H9 (cell line): ENCODE measurements around the gene RND1. TPM values are rescaled to one million over a fixed set of nuclear protein-coding genes. Genes with fewer than 3 reads are reported as not detected.
"Not testable (repeated sequence)": the region's sequence is repeated elsewhere in the genome, so short reads cannot be mapped to it uniquely, and the experiment has no call there.

Source experiments
- DNase-seq: peaks from one replicate; pipeline ENCODE4 v3.0.0-alpha.2; 2017
- H2AFZ ChIP-seq: one replicate; pipeline ENCODE4 v1.6.1; 2013; ENCODE audit warnings: mild to moderate bottlenecking, low read length, control low read depth, moderate library complexity
- H2AK5ac ChIP-seq: 2 replicates; pipeline ENCODE4 v1.6.1; 2013; ENCODE audit warnings: low read length, control low read depth, mixed read lengths; ENCODE audit not compliant: insufficient read length
- H2BK120ac ChIP-seq: one replicate; pipeline ENCODE4 v1.6.1; 2013; ENCODE audit warnings: low read depth, mild to moderate bottlenecking, low read length, control low read depth, inconsistent platforms; ENCODE audit not compliant: poor library complexity, severe bottlenecking
- H2BK12ac ChIP-seq: 2 replicates; pipeline ENCODE4 v1.6.1; 2013; ENCODE audit warnings: low read length, control low read depth, mixed read lengths, low read depth; ENCODE audit not compliant: insufficient read length
- H2BK15ac ChIP-seq: 2 replicates; pipeline ENCODE4 v1.6.1; 2013; ENCODE audit warnings: low read depth, low read length, control low read depth
- H2BK20ac ChIP-seq: one replicate; pipeline ENCODE4 v1.6.1; 2013; ENCODE audit warnings: low read depth, mild to moderate bottlenecking, low read length, control low read depth, inconsistent platforms; ENCODE audit not compliant: poor library complexity, severe bottlenecking
- H2BK5ac ChIP-seq: 2 replicates; pipeline ENCODE4 v1.6.1; 2013; ENCODE audit warnings: low read length, control low read depth, mixed read lengths; ENCODE audit not compliant: insufficient read length
- H3K14ac ChIP-seq: 2 replicates; pipeline ENCODE4 v1.6.1; 2013; ENCODE audit warnings: low read length, control low read depth; ENCODE audit not compliant: insufficient read depth
- H3K18ac ChIP-seq: 2 replicates; pipeline ENCODE4 v1.6.1; 2013; ENCODE audit warnings: low read depth, mild to moderate bottlenecking, mixed read lengths, low read length, control low read depth; ENCODE audit not compliant: insufficient read length
- H3K23ac ChIP-seq: 2 replicates; pipeline ENCODE4 v1.6.1; 2013; ENCODE audit warnings: low read length, control low read depth, mixed read lengths, low read depth; ENCODE audit not compliant: insufficient read length
- H3K23me2 ChIP-seq: 2 replicates; pipeline ENCODE4 v1.6.1; 2013; ENCODE audit warnings: low read depth, mild to moderate bottlenecking, mixed read lengths, low read length, control low read depth; ENCODE audit not compliant: insufficient read length, poor library complexity, severe bottlenecking
- H3K27ac ChIP-seq: 2 replicates; pipeline ENCODE4 v1.5.1; 2013; ENCODE audit warnings: low read length, control low read depth, mixed read lengths, low read depth; ENCODE audit not compliant: insufficient read length
- H3K27me3 ChIP-seq: 2 replicates; pipeline ENCODE4 v1.6.1; 2013; ENCODE audit warnings: low read length, control low read depth, inconsistent platforms; ENCODE audit not compliant: insufficient read depth
- H3K4ac ChIP-seq: 2 replicates; pipeline ENCODE4 v1.6.1; 2013; ENCODE audit warnings: low read depth, mild to moderate bottlenecking, control low read depth, inconsistent platforms, low read length, moderate library complexity
- H3K4me1 ChIP-seq: 2 replicates; pipeline ENCODE4 v1.6.1; 2013; ENCODE audit warnings: low read length, control low read depth, inconsistent platforms; ENCODE audit not compliant: insufficient read depth
- H3K4me2 ChIP-seq: 2 replicates; pipeline ENCODE4 v1.6.1; 2013; ENCODE audit warnings: low read length, control low read depth, mixed read lengths; ENCODE audit not compliant: insufficient read length, insufficient read depth
- H3K56ac ChIP-seq: 2 replicates; pipeline ENCODE4 v1.6.1; 2013; ENCODE audit warnings: low read depth, mild to moderate bottlenecking, mixed read lengths, low read length, control low read depth; ENCODE audit not compliant: insufficient read length
- H3K79me1 ChIP-seq: 2 replicates; pipeline ENCODE4 v1.6.1; 2013; ENCODE audit warnings: low read depth, mild to moderate bottlenecking, moderate library complexity, low read length, control low read depth, inconsistent platforms; ENCODE audit not compliant: insufficient read depth, poor library complexity, severe bottlenecking
- H3K79me2 ChIP-seq: 2 replicates; pipeline ENCODE4 v1.6.1; 2013; ENCODE audit warnings: low read length, control low read depth, inconsistent platforms; ENCODE audit not compliant: insufficient read depth
- H3K9ac ChIP-seq: 2 replicates; pipeline ENCODE4 v1.6.1; 2013; ENCODE audit warnings: low read length, control low read depth, mixed read lengths; ENCODE audit not compliant: insufficient read length; ENCODE audit errors: extremely low read depth
- H3K9me3 ChIP-seq: one replicate; pipeline ENCODE4 v1.6.1; 2013; ENCODE audit warnings: low read depth, low read length, inconsistent platforms; ENCODE audit not compliant: control insufficient read depth
- H3T11ph ChIP-seq: one replicate; pipeline ENCODE4 v1.6.1; 2013; ENCODE audit warnings: mild to moderate bottlenecking, low read length, control low read depth, inconsistent platforms
- H4K20me1 ChIP-seq: one replicate; pipeline ENCODE4 v1.6.1; 2013; ENCODE audit not compliant: control insufficient read depth, insufficient read length, insufficient read depth
- H4K5ac ChIP-seq: 2 replicates; pipeline ENCODE4 v1.6.1; 2013; ENCODE audit warnings: low read depth, mild to moderate bottlenecking, mixed read lengths, low read length, control low read depth; ENCODE audit not compliant: insufficient read length
- H4K8ac ChIP-seq: replicated peaks from 2 replicates; pipeline ENCODE4 v1.6.1; 2013; ENCODE audit warnings: low read length, control low read depth, mixed read lengths, low read depth; ENCODE audit not compliant: insufficient read length
- H4K91ac ChIP-seq: 2 replicates; pipeline ENCODE4 v1.6.1; 2013; ENCODE audit warnings: low read depth, mild to moderate bottlenecking, moderate library complexity, mixed read lengths, low read length, control low read depth; ENCODE audit not compliant: insufficient read length
- H3K27ac Mint-ChIP-seq, 3 experiments: 2 replicates in 2 of 3; 3 replicates in 1 of 3; pipeline ENCODE4 v1.8.0; 2020 to 2021; ENCODE audit warnings: mixed read lengths in 3 of 3, mild to moderate bottlenecking in 1 of 3, moderate library complexity in 1 of 3
- H3K27me3 Mint-ChIP-seq: 2 replicates; pipeline ENCODE4 v1.8.0; 2021; ENCODE audit warnings: low read depth, mild to moderate bottlenecking, moderate library complexity, mixed read lengths
- H3K36me3 Mint-ChIP-seq, 3 experiments: 2 replicates in 2 of 3; 3 replicates in 1 of 3; pipeline ENCODE4 v1.8.0; 2020 to 2021; ENCODE audit warnings: low read depth in 3 of 3, mixed read lengths in 3 of 3; ENCODE audit not compliant: insufficient read depth in 1 of 3
- H3K4me1 Mint-ChIP-seq, 2 experiments: 2 replicates each; pipeline ENCODE4 v1.8.0; 2020; ENCODE audit warnings: mixed read lengths in 2 of 2
- H3K4me3 Mint-ChIP-seq, 2 experiments: 2 replicates in 1 of 2; 3 replicates in 1 of 2; pipeline ENCODE4 v1.8.0; 2020 to 2021; ENCODE audit warnings: mild to moderate bottlenecking in 2 of 2, mixed read lengths in 2 of 2, moderate library complexity in 1 of 2
- H3K9me3 Mint-ChIP-seq, 2 experiments: 2 replicates in 1 of 2; 3 replicates in 1 of 2; pipeline ENCODE4 v1.8.0; 2020; ENCODE audit warnings: mild to moderate bottlenecking in 2 of 2, mixed read lengths in 2 of 2, moderate library complexity in 1 of 2
- WGBS: extraction: QIAGEN DNeasy Blood & Tissue Kit; methylation state at CpG from one replicate; pipeline ENCODE4 v1.1.7; 2013; ENCODE audit warnings: missing lambda C conversion rate, low lambda C conversion rate, mixed read lengths; ENCODE audit not compliant: insufficient read length; ENCODE audit errors: extremely low coverage; 5-methylcytosine and 5-hydroxymethylcytosine counted together
- total RNA-seq: library from RNA; stranded (reverse); gene quantifications from 2 replicates; pipeline ENCODE4 v1.2.1, GENCODE V29; 2021
- TF ChIP-seq, protein P1 (sequence below): fragments of 200-600 bp; sonication (generic); conservative IDR thresholded peaks from 3 replicates; pipeline ENCODE4 v1.8.0; 2021; ENCODE audit warnings: antibody characterized with exemption, mild to moderate bottlenecking

Gene RND1
- total RNA-seq, 1 experiment from 2014 or later, result 9.7 TPM

DNA sequence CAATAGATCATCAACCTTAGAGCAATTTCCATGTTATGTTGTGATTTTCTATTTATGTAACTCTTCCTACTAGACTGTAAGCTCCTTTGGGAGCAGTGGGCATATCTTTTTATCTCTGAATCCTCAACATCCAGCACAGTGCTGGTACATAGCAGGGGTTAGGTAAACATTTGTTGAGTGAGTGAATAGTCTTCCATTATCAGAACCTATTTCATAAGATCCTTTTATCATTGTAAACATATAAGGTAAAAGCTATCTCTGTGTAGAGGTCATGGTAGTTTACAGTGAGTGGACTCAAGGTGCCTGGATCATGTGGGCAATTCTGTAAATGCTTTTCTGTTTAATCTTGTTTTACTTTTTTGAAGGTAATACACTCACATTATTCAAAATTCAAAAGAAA is 44.5 kb upstream of the RND1 start:
- Histone ChIP-seq H4K5ac (no peak overlapping the region), H2AK5ac (no peak overlapping the region), H3K14ac (no peak overlapping the region), H3K27me3 (no peaks in the 10 kb centered on the region), H2BK20ac (no peak overlapping the region), H4K20me1 (no peaks in the 10 kb centered on the region), H3K79me1 (no peaks in the 10 kb centered on the region), H3K4ac (no peak overlapping the region), H3K4me2 (no peak overlapping the region), H2BK15ac (no peak overlapping the region), H3K18ac (no peak overlapping the region), H3K56ac (no peak overlapping the region), H2BK120ac (no peak overlapping the region), H4K8ac (no peak overlapping the region), H3K23ac (no peak overlapping the region), H2BK12ac (no peak overlapping the region), H3K23me2 (no peaks in the 10 kb centered on the region), H3T11ph (no peak overlapping the region), H3K9ac (no peak overlapping the region), H2AFZ (no peak overlapping the region), H4K91ac (no peak overlapping the region), H3K27ac (no peak overlapping the region), H3K4me1 (no peaks in the 10 kb centered on the region), H3K9me3 (no peaks in the 10 kb centered on the region), H2BK5ac (no peak overlapping the region), H3K79me2 (no peaks in the 10 kb centered on the region)
- Mint-ChIP-seq H3K27me3 (peaks cover 16% of the 10 kb centered on the region), H3K36me3 (no peaks in the 10 kb centered on the region), H3K9me3 (no peaks in the 10 kb centered on the region), H3K4me3 (no peak overlapping the region), H3K27ac (no peak overlapping the region), H3K4me1 (no peaks in the 10 kb centered on the region)
- TF ChIP-seq, protein P1, sequence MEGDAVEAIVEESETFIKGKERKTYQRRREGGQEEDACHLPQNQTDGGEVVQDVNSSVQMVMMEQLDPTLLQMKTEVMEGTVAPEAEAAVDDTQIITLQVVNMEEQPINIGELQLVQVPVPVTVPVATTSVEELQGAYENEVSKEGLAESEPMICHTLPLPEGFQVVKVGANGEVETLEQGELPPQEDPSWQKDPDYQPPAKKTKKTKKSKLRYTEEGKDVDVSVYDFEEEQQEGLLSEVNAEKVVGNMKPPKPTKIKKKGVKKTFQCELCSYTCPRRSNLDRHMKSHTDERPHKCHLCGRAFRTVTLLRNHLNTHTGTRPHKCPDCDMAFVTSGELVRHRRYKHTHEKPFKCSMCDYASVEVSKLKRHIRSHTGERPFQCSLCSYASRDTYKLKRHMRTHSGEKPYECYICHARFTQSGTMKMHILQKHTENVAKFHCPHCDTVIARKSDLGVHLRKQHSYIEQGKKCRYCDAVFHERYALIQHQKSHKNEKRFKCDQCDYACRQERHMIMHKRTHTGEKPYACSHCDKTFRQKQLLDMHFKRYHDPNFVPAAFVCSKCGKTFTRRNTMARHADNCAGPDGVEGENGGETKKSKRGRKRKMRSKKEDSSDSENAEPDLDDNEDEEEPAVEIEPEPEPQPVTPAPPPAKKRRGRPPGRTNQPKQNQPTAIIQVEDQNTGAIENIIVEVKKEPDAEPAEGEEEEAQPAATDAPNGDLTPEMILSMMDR, result no peak
- no peak for DNase-seq

DNA sequence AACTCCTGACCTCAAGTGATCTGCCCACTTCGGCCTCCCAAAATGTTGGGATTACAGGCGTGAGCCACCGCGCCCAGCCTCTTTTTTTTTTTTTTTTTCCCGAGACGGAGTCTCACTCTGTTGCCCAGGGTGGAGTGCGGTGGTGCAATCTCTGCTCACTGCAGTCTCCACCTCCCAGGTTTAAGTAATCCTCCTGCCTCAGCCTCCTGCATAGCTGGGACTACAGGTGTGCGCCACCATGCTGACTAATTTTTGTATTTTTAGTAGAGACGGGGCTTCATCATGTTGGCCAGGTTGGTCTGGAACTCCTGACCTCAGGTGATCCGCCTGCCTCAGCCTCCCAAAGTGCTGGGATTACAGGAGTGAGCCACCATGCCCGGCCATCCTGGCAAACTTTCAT is 44.0 kb upstream of the RND1 start:
- not testable (repeated sequence) for H2BK5ac ChIP-seq, H4K8ac ChIP-seq, H3K27ac Mint-ChIP-seq, H3K4me1 Mint-ChIP-seq, H3K79me2 ChIP-seq, H3K14ac ChIP-seq, H3K9me3 ChIP-seq, H4K91ac ChIP-seq, H3K4me1 ChIP-seq, H3K79me1 ChIP-seq, H3K56ac ChIP-seq, H3K4me3 Mint-ChIP-seq, H2BK15ac ChIP-seq, H3K4me2 ChIP-seq, H3K36me3 Mint-ChIP-seq, H3K9me3 Mint-ChIP-seq, H2BK120ac ChIP-seq, H3K27me3 ChIP-seq, H3K23ac ChIP-seq, H2BK12ac ChIP-seq, H2BK20ac ChIP-seq, H4K20me1 ChIP-seq, H3K27ac ChIP-seq, H2AFZ ChIP-seq, H3K23me2 ChIP-seq, H3K18ac ChIP-seq, H2AK5ac ChIP-seq, H3T11ph ChIP-seq, H3K9ac ChIP-seq, DNase-seq, H4K5ac ChIP-seq, H3K4ac ChIP-seq
- peaks cover 17% of the 10 kb centered on the region for H3K27me3 Mint-ChIP-seq
- WGBS, result no CpG with 5 or more reads among the region's 11 CpGs
